DMS 273 (cell line): ENCODE data around the gene RNF207.

Experiments used
- DNase-seq: peaks from one replicate; lab custom pipeline; 2025; ENCODE audit not compliant: unreplicated experiment; lab: John Stamatoyannopoulos, UW

Gene RNF207

GRCh38 chr1:6172549-6172948 lies 33.4 kb upstream of the RNF207 start:
- DNase-seq: no peak

GRCh38 chr1:6174621-6175410 lies 31.1 kb upstream of the RNF207 start:
- DNase-seq: no peak

GRCh38 chr1:6175411-6175828 lies 30.5 kb upstream of the RNF207 start:
- DNase-seq: no peak

- DNase-seq: no peak
Measured at GRCh38 chr1:6176779-6177178, 29.1 kb upstream of the RNF207 start.

GRCh38 chr1:6177681-6178380 lies 28.1 kb upstream of the RNF207 start:
- no peak for DNase-seq

GRCh38 chr1:6178751-6179563 lies 27.0 kb upstream of the RNF207 start:
- peak; percentile 65 for DNase-seq

GRCh38 chr1:6179564-6180175 lies 26.2 kb upstream of the RNF207 start:
- DNase-seq: peak; percentile 59

GRCh38 chr1:6180268-6180706 lies 25.6 kb upstream of the RNF207 start, which contains the start of gene CHD5:
Gene CHD5 (minus strand): TSS chr1:6180321. CDS start chr1:6180023, 298 bp downstream.
- DNase-seq: peak; percentile 83

- DNase-seq: peak; percentile 73
Measured at GRCh38 chr1:6180707-6181311, 25.1 kb upstream of the RNF207 start.

GRCh38 chr1:6181347-6181770 lies 24.6 kb upstream of the RNF207 start:
- DNase-seq: peak; percentile 67

GRCh38 chr1:6183520-6183989 lies 22.4 kb upstream of the RNF207 start:
- DNase-seq: peak; percentile 72

GRCh38 chr1:6184083-6184783 lies 21.7 kb upstream of the RNF207 start:
- peak; percentile 53 for DNase-seq

- no peak for DNase-seq
Measured at GRCh38 chr1:6185151-6185550, 20.8 kb upstream of the RNF207 start.

- peak; percentile 71 for DNase-seq
Measured at GRCh38 chr1:6185635-6186382, 20.1 kb upstream of the RNF207 start.

- no peak for DNase-seq
Measured at GRCh38 chr1:6188466-6188865, 17.5 kb upstream of the RNF207 start.

- no peak for DNase-seq
Measured at GRCh38 chr1:6191968-6192367, 14.0 kb upstream of the RNF207 start.

GRCh38 chr1:6197746-6198427 lies 8.0 kb upstream of the RNF207 start:
- DNase-seq: no peak

- peak; percentile 51 for DNase-seq
Measured at GRCh38 chr1:6198646-6199297, 7.1 kb upstream of the RNF207 start.
